Measurements from ENCODE around the gene UBN2.
A peak's percentile ranks its signal among the peaks of the same experiment; 100 is the strongest.

UBN2 gene

DNA sequence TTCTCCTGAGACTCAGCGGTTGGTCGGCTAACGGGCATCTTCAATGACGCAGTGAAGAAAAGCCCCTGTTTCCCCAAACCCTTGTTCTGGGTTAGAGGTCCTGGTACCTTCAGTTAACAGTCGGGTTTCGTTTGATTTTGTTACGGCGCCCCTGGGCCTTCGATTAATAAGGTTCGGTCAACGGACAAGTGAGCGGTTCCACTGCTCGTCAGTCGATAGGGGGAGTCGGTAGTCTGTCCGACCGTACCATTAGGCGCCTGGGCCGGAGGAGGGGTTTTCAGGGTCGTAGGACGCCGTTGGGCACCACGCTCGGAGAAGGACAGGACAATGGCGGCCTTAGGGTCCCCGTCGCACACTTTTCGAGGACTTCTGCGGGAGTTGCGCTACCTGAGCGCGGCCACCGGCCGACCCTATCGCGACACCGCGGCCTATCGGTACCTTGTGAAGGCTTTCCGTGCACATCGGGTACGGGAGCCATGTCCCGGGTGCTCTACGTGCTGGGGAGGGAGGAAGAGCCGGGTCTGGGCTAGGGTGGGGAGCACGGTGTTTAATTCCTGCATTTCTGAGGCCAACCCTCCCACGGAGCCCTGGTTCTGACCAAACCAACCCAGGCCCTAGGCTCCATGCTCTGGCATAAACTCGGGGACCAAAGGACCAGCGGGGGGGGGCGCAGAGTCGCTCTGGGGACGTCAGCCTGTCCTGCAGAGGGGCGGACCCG is 110.2 kb downstream of the UBN2 start, which contains the start of gene FMC1:
Gene FMC1, plus strand, starts transcription at position 280 of the 718 bp plus-strand sequence. Its CDS starts 48 bp downstream, at position 328.
- peaks cover 6% of the 10 kb centered on the region for H3K36me3 Mint-ChIP-seq
- H3K4me1 Mint-ChIP-seq, result peaks cover 40% of the 10 kb centered on the region
- peak within 1 kb of the TSS; percentile 100 for H3K27ac Mint-ChIP-seq
- peaks cover 1% of the 10 kb centered on the region for H3K27me3 Mint-ChIP-seq
- peaks cover 5% of the 10 kb centered on the region for H3K9me3 Mint-ChIP-seq
- H3K4me3 Mint-ChIP-seq, result peak within 1 kb of the TSS; percentile 98

GRCh38 chr7:139341776-139342226 is 110.8 kb downstream of the UBN2 start:
- H3K4me3 Mint-ChIP-seq, result peak overlapping the region; percentile 98
- H3K4me1 Mint-ChIP-seq, result peaks cover 42% of the 10 kb centered on the region

DNA sequence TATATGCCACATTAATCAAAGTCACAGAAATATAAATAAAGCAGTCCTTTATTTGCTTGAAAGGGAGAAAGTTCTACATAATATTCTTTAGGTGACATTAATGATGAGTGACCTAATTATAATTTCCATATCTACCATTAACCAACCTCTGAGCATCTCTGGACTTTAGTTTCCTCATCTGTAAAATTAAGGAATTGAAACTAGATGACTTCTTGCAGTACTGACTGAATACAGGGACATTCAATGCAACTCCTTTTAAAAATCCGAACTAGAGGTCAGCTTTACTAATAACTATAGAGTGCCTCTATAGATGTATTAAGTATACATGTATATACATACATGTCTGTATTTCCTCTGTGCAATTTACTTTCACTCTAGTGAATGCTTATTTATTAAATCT is 114.0 kb downstream of the UBN2 start:
- Mint-ChIP-seq H3K4me1 (peaks cover 45% of the 10 kb centered on the region), H3K4me3 (no peak overlapping the region), H3K27ac (no peak overlapping the region), H3K9me3 (no peaks in the 10 kb centered on the region), H3K36me3 (peaks cover 15% of the 10 kb centered on the region), H3K27me3 (peaks cover 1% of the 10 kb centered on the region)

More at GRCh38 chr7:139341776-139342226, 110.8 kb downstream of the UBN2 start:
- Mint-ChIP-seq H3K27me3 (peaks cover 1% of the 10 kb centered on the region), H3K9me3 (peaks cover 5% of the 10 kb centered on the region), H3K36me3 (peaks cover 7% of the 10 kb centered on the region), H3K27ac (peak overlapping the region; percentile 100)

DNA sequence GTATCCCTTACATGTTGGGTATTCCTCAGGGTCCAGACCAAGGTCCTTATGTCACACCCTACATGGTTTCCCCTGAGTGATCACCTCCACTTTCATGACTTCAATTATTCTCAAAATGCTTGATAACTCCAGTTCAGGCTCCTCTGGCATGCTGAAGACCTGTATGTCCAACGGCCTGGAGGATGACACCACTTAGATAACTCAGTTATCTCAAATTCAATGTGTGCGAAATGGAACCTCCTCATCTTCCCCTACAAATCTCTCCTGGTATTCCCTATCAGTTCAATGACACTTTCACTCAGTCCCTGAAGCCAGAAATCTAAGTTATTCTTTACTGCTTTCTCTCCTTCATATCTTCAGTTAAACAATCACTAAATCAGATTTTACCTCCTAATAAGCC is 120.0 kb downstream of the UBN2 start:
- Mint-ChIP-seq H3K4me3 (no peak overlapping the region), H3K4me1 (peaks cover 20% of the 10 kb centered on the region), H3K9me3 (no peaks in the 10 kb centered on the region)

GRCh38 chr7:139354729-139355128 is 123.7 kb downstream of the UBN2 start:
- Mint-ChIP-seq H3K27me3 (no peaks in the 10 kb centered on the region), H3K27ac (no peak overlapping the region), H3K9me3 (no peaks in the 10 kb centered on the region), H3K4me1 (peaks cover 26% of the 10 kb centered on the region), H3K4me3 (no peak overlapping the region), H3K36me3 (peaks cover 12% of the 10 kb centered on the region)

More for the DNA sequence above, 120.0 kb downstream of the UBN2 start:
- Mint-ChIP-seq H3K27me3 (no peaks in the 10 kb centered on the region), H3K36me3 (peaks cover 22% of the 10 kb centered on the region), H3K27ac (no peak overlapping the region)

DNA sequence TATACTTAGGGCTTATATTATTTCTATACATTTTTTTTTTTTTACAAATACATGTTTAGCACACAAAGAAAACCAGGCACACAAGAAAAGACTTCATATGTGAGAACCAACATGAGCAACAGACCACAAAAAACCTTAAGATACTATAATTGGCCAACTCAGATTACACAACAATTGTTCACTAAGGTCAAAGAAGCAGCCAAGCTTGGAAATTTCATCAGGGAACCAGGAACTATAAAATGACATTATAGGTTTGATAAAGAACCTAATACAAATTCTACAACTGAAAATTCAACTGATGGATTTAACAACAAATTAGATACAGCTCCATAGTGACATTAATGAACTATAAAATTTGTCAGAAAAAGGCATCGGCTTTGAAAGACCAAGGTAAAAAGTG is 124.3 kb downstream of the UBN2 start:
- Mint-ChIP-seq H3K27me3 (no peaks in the 10 kb centered on the region), H3K36me3 (peaks cover 11% of the 10 kb centered on the region), H3K4me3 (no peak overlapping the region), H3K9me3 (no peaks in the 10 kb centered on the region), H3K4me1 (peaks cover 26% of the 10 kb centered on the region), H3K27ac (no peak overlapping the region)
